Measurements from ENCODE around the gene ENPEP.

The ENPEP gene

GRCh38 chr4:110501826-110502225, 25.9 kb downstream of the ENPEP start:
- no peak for TF ChIP-seq CTCF (IDR thresholded peaks at IDR 0.05; ENCODE audit: insufficient read depth, missing control alignments)
- no peak for DNase-seq (ENCODE audit: insufficient read length, low spot score)
- no peak for FAIRE-seq

- DNase-seq (ENCODE audit: insufficient read length, low spot score): no peak
- no peak for FAIRE-seq
- TF ChIP-seq CTCF (IDR thresholded peaks at IDR 0.05; ENCODE audit: insufficient read depth, missing control alignments): no peak
Observed at GRCh38 chr4:110503270-110504083, 27.5 kb downstream of the ENPEP start.

GRCh38 chr4:110504084-110504435, 28.1 kb downstream of the ENPEP start:
- FAIRE-seq (no peak), DNase-seq (ENCODE audit: insufficient read length, low spot score) (no peak)
- no peak for TF ChIP-seq CTCF (IDR thresholded peaks at IDR 0.05; ENCODE audit: insufficient read depth, missing control alignments)

GRCh38 chr4:110505440-110505839, 29.5 kb downstream of the ENPEP start:
- no peak for DNase-seq (ENCODE audit: insufficient read length, low spot score)
- no peak for TF ChIP-seq CTCF (IDR thresholded peaks at IDR 0.05; ENCODE audit: insufficient read depth, missing control alignments)
- FAIRE-seq: no peak

- DNase-seq (ENCODE audit: insufficient read length, low spot score) (no peak), FAIRE-seq (no peak)
- peak; percentile 53 for TF ChIP-seq CTCF (IDR thresholded peaks at IDR 0.05; ENCODE audit: insufficient read depth, missing control alignments)
Observed at GRCh38 chr4:110508827-110509710, 33.1 kb downstream of the ENPEP start.

DNA sequence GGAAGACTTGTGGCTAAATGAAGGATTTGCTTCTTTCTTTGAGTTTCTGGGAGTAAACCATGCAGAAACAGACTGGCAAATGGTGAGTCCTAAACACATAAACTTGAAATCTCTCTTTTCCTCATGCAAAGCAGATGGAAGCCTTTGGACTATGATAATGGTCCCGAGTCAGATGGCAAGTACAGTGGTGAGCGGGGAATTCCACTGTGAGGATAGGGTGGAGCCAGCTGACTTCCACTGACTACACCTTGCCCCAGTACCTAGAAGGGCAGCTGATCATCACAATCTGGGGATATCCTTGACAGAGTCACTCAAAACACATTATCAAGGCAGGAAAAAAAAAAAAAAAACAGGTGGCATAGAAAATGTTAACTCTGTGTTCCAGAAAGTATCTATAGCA, 34.3 kb downstream of the ENPEP start:
- FAIRE-seq (no peak), DNase-seq (ENCODE audit: insufficient read length, low spot score) (no peak)
- TF ChIP-seq CTCF (IDR thresholded peaks at IDR 0.05; ENCODE audit: insufficient read depth, missing control alignments): no peak
